IPS-15b (cell line): Measurements from ENCODE around the gene NT5DC3.

Source experiments
- H3K27me3 ChIP-seq: one replicate; pipeline ENCODE4 v1.6.1; 2013; ENCODE audit warnings: low read length; ENCODE audit not compliant: control insufficient read depth, insufficient read depth
- H3K36me3 ChIP-seq: one replicate; pipeline ENCODE4 v1.6.1; 2013; ENCODE audit warnings: low read length; ENCODE audit not compliant: control insufficient read depth, insufficient read depth
- H3K4me1 ChIP-seq: one replicate; pipeline ENCODE4 v1.6.1; 2013; ENCODE audit warnings: mild to moderate bottlenecking, low read length; ENCODE audit not compliant: control insufficient read depth, insufficient read depth
- H3K4me3 ChIP-seq: one replicate; pipeline ENCODE4 v1.5.1; 2013; ENCODE audit warnings: low read depth, low read length
- H3K9ac ChIP-seq: one replicate; pipeline ENCODE4 v1.6.1; 2013; ENCODE audit warnings: low read depth, mild to moderate bottlenecking, low read length
- H3K9me3 ChIP-seq: one replicate; pipeline ENCODE4 v1.6.1; 2013; ENCODE audit warnings: mild to moderate bottlenecking, low read length; ENCODE audit not compliant: control insufficient read depth, insufficient read depth

Gene NT5DC3

GRCh38 chr12:103802586-103802886 is 38.5 kb downstream of the NT5DC3 start:
- no peaks in the 10 kb centered on the region for H3K4me1 ChIP-seq

GRCh38 chr12:103801709-103802585 is 39.1 kb downstream of the NT5DC3 start:
- H3K36me3 ChIP-seq = peaks cover 4% of the 10 kb centered on the region
- no peaks in the 10 kb centered on the region for H3K27me3 ChIP-seq
- no peak overlapping the region for H3K4me3 ChIP-seq
- no peaks in the 10 kb centered on the region for H3K4me1 ChIP-seq
- no peaks in the 10 kb centered on the region for H3K9me3 ChIP-seq
- no peak overlapping the region for H3K9ac ChIP-seq

More at GRCh38 chr12:103802586-103802886, 38.5 kb downstream of the NT5DC3 start:
- peaks cover 4% of the 10 kb centered on the region for H3K36me3 ChIP-seq
- no peak overlapping the region for H3K4me3 ChIP-seq
- H3K27me3 ChIP-seq = no peaks in the 10 kb centered on the region
- no peaks in the 10 kb centered on the region for H3K9me3 ChIP-seq
- no peak overlapping the region for H3K9ac ChIP-seq

GRCh38 chr12:103799857-103800771 is 40.9 kb downstream of the NT5DC3 start:
- Histone ChIP-seq H3K27me3 (no peaks in the 10 kb centered on the region), H3K9ac (no peak overlapping the region), H3K4me1 (no peaks in the 10 kb centered on the region), H3K36me3 (peaks cover 4% of the 10 kb centered on the region), H3K4me3 (no peak overlapping the region), H3K9me3 (no peaks in the 10 kb centered on the region)

GRCh38 chr12:103799504-103799856 is 41.6 kb downstream of the NT5DC3 start:
- Histone ChIP-seq H3K4me1 (no peaks in the 10 kb centered on the region), H3K9me3 (no peaks in the 10 kb centered on the region), H3K36me3 (peaks cover 4% of the 10 kb centered on the region), H3K27me3 (no peaks in the 10 kb centered on the region), H3K4me3 (no peak overlapping the region), H3K9ac (no peak overlapping the region)

GRCh38 chr12:103798586-103798985 is 42.4 kb downstream of the NT5DC3 start:
- H3K27me3 ChIP-seq = no peaks in the 10 kb centered on the region
- H3K36me3 ChIP-seq = peaks cover 4% of the 10 kb centered on the region
- H3K4me1 ChIP-seq = no peaks in the 10 kb centered on the region
- H3K9me3 ChIP-seq = no peaks in the 10 kb centered on the region
- no peak overlapping the region for H3K9ac ChIP-seq
- H3K4me3 ChIP-seq = no peak overlapping the region

- Histone ChIP-seq H3K4me1 (no peaks in the 10 kb centered on the region), H3K9ac (no peak overlapping the region), H3K27me3 (no peaks in the 10 kb centered on the region), H3K36me3 (peaks cover 8% of the 10 kb centered on the region), H3K9me3 (no peaks in the 10 kb centered on the region), H3K4me3 (no peak overlapping the region)
Measured at GRCh38 chr12:103794309-103795213, 46.5 kb downstream of the NT5DC3 start.

GRCh38 chr12:103793512-103794045 is 47.5 kb downstream of the NT5DC3 start:
- no peak overlapping the region for H3K4me3 ChIP-seq
- H3K4me1 ChIP-seq = no peaks in the 10 kb centered on the region
- H3K36me3 ChIP-seq = peaks cover 8% of the 10 kb centered on the region
- no peak overlapping the region for H3K9ac ChIP-seq
- no peaks in the 10 kb centered on the region for H3K27me3 ChIP-seq
- no peaks in the 10 kb centered on the region for H3K9me3 ChIP-seq

GRCh38 chr12:103793046-103793445 is 48.0 kb downstream of the NT5DC3 start:
- Histone ChIP-seq H3K4me1 (no peaks in the 10 kb centered on the region), H3K4me3 (no peak overlapping the region), H3K36me3 (peaks cover 8% of the 10 kb centered on the region), H3K9ac (no peak overlapping the region), H3K27me3 (no peaks in the 10 kb centered on the region), H3K9me3 (no peaks in the 10 kb centered on the region)

- Histone ChIP-seq H3K36me3 (peaks cover 8% of the 10 kb centered on the region), H3K4me1 (no peaks in the 10 kb centered on the region), H3K4me3 (no peak overlapping the region), H3K9ac (no peak overlapping the region), H3K27me3 (no peaks in the 10 kb centered on the region), H3K9me3 (no peaks in the 10 kb centered on the region)
Measured at GRCh38 chr12:103791350-103791920, 49.6 kb downstream of the NT5DC3 start.

- Histone ChIP-seq H3K4me3 (no peak overlapping the region), H3K9me3 (no peaks in the 10 kb centered on the region), H3K4me1 (no peaks in the 10 kb centered on the region), H3K27me3 (no peaks in the 10 kb centered on the region), H3K36me3 (peaks cover 2% of the 10 kb centered on the region), H3K9ac (no peak overlapping the region)
Measured at GRCh38 chr12:103786201-103786600, 54.8 kb downstream of the NT5DC3 start.
